OCI-LY1 (cell line): ENCODE measurements around the gene TRUB2.

ENCODE experiments used
- CTCF ChIP-seq: fragments of 200-600 bp; sonication (generic), shearing (Covaris generic); IDR thresholded peaks from 2 replicates; pipeline ENCODE4 v1.5.1; 2017; ENCODE audit warnings: mild to moderate bottlenecking, antibody characterized with exemption, low read length, moderate library complexity, mixed read lengths
- EZH2 ChIP-seq: fragments of 200-600 bp; sonication (generic), shearing (Covaris generic); IDR thresholded peaks from 2 replicates; pipeline ENCODE4 v1.8.0; 2017; ENCODE audit warnings: borderline replicate concordance, mixed run types, mild to moderate bottlenecking, antibody characterized with exemption, low read length, moderate library complexity, mixed read lengths

- TF ChIP-seq CTCF, result no peak
- no peak for TF ChIP-seq EZH2
Observed at GRCh38 chr9:128323212-128323730, 1.0 kb upstream of the TRUB2 start.
